ENCODE data around the gene TTF2.

DNA sequence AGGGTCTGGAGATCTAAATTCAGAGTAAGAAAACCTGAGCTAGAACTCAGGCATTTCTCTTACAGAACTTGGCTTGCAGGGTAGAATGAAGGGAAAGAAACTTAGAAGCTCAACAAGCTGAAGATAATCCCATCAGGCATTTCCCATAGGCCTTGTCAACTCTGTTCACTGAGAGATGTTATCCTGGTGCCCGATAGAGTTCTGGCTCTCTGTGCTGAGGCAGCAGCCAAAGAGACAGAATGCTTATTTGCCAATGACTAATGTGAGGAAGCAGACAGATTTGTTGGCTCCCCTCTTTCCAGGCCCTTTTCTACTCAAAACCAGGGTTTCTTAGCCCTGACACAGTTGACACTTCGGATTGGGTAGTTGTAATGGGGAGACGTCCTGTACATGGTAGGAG, 83.7 kb downstream of the TTF2 start:
- no peak for TF ChIP-seq FOXM1 (IDR thresholded peaks at IDR 0.05; ENCODE audit: borderline replicate concordance)
- TF ChIP-seq LEF1 (IDR thresholded peaks at IDR 0.05; ENCODE audit: borderline replicate concordance) = no peak
- no peak for TF ChIP-seq FOXK2 (IDR thresholded peaks at IDR 0.05)
- TF ChIP-seq SP1 (IDR thresholded peaks at IDR 0.05) = no peak
- no peak for TF ChIP-seq NFRKB (IDR thresholded peaks at IDR 0.05)
- no peak for TF ChIP-seq TARDBP (IDR thresholded peaks at IDR 0.05)
- TF ChIP-seq BHLHE40 (IDR thresholded peaks at IDR 0.05; ENCODE audit: borderline replicate concordance) = no peak
- TF ChIP-seq HDGF (IDR thresholded peaks at IDR 0.05; ENCODE audit: borderline replicate concordance) = no peak
- TF ChIP-seq, protein P1, sequence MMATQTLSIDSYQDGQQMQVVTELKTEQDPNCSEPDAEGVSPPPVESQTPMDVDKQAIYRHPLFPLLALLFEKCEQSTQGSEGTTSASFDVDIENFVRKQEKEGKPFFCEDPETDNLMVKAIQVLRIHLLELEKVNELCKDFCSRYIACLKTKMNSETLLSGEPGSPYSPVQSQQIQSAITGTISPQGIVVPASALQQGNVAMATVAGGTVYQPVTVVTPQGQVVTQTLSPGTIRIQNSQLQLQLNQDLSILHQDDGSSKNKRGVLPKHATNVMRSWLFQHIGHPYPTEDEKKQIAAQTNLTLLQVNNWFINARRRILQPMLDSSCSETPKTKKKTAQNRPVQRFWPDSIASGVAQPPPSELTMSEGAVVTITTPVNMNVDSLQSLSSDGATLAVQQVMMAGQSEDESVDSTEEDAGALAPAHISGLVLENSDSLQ (IDR thresholded peaks at IDR 0.05) = no peak
- TF ChIP-seq ELF4 (IDR thresholded peaks at IDR 0.05) = no peak
- no peak for TF ChIP-seq SUZ12 (IDR thresholded peaks at IDR 0.05)
- no peak for TF ChIP-seq ARNT (IDR thresholded peaks at IDR 0.05)
- no peak for TF ChIP-seq ZNF384 (IDR thresholded peaks at IDR 0.05)
- TF ChIP-seq FOXA1 (IDR thresholded peaks at IDR 0.05) = no peak
